Astrocyte of the cerebellum (primary cell): ENCODE measurements around the gene ITIH5.

ENCODE experiments used
- DNase-seq: peaks from one replicate; pipeline ENCODE4 v3.0.0-alpha.2; 2011; ENCODE audit warnings: low read depth
- H3K4me3 ChIP-seq: 2 replicates; pipeline ENCODE4 v1.5.1; 2011; ENCODE audit warnings: mild to moderate bottlenecking, low read depth, low read length, moderate library complexity
- CTCF ChIP-seq: IDR thresholded peaks from 2 replicates; pipeline ENCODE4 v1.5.1; 2012; ENCODE audit warnings: low read length, low read depth, moderate library complexity, mild to moderate bottlenecking; ENCODE audit errors: missing control alignments
- in situ Hi-C: cut with HindIII; loops from 2 replicates; pipeline ENCODE4 v1.10.0; 2017; ENCODE audit warnings: low sequenced_read_pairs

The ITIH5 gene

GRCh38 chr10:7598771-7599170 lies 68.0 kb downstream of the ITIH5 start:
- TF ChIP-seq CTCF: no peak
- no peak for DNase-seq
- in situ Hi-C loops: no loop called here
- H3K4me3 ChIP-seq: no peak overlapping the region

DNA sequence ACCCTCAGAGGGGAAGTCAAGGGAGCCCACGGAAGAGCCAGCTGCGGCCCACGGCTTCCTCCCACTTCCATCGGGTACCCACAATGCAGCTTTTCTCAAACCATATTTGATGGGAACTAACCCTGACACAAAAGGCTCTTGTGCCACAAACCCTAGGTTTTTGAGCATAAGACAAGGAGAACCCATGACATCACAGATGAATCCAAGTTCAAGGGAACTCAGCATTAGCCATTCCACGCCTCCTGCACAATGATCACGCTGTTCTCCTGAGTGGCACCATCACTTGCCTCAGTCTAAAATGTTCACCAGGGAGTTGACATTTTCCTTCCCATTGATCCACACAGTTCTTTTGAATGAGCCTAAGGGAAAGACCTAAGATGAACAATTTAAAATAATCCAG lies 70.4 kb downstream of the ITIH5 start:
- H3K4me3 ChIP-seq: no peak overlapping the region
- no peak for TF ChIP-seq CTCF
- DNase-seq: no peak
- in situ Hi-C loops: no loop called here

- H3K4me3 ChIP-seq: no peak overlapping the region
- TF ChIP-seq CTCF: no peak
- no peak for DNase-seq
- in situ Hi-C loops: no loop called here
These were observed 72.9 kb downstream of the ITIH5 start for GRCh38 chr10:7593905-7594304.

GRCh38 chr10:7593063-7593462 lies 73.7 kb downstream of the ITIH5 start:
- in situ Hi-C loops: no loop called here
- H3K4me3 ChIP-seq: no peak overlapping the region
- DNase-seq: no peak
- no peak for TF ChIP-seq CTCF

GRCh38 chr10:7592627-7593026 lies 74.1 kb downstream of the ITIH5 start:
- no peak for TF ChIP-seq CTCF
- in situ Hi-C loops: no loop called here
- no peak overlapping the region for H3K4me3 ChIP-seq
- no peak for DNase-seq

GRCh38 chr10:7590271-7590670 lies 76.5 kb downstream of the ITIH5 start:
- DNase-seq: no peak
- no peak overlapping the region for H3K4me3 ChIP-seq
- no peak for TF ChIP-seq CTCF
- in situ Hi-C loops: no loop called here

DNA sequence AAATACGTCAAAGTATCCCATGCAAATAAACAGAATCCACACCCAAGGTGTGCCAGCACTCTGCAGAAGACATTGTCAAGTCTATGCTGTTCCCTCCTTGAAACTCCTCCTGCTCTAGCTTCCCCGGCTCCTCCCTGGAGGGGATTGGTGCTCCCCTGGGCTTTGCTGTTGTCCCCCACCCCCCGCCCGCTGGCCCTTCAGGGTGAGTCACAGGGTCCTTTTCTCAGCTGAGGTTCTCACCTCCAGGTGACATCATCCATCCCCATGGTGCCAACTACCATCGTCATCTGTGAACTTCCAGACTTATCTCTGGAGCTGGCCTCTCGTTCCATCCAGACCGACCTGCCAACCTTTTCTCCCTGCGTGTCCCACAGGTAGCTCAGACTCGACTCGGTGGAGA lies 77.0 kb downstream of the ITIH5 start:
- in situ Hi-C loops: no loop called here
- DNase-seq: no peak
- no peak overlapping the region for H3K4me3 ChIP-seq
- TF ChIP-seq CTCF: no peak
